HCT116 (cell line): ENCODE results near the gene RECQL5. TPM values are rescaled to one million over a fixed set of nuclear protein-coding genes. Genes with fewer than 3 reads are reported as not detected.

Source experiments
- ATAC-seq: fragments of 200-7000 bp; cut with Tn5 transposase; 2 replicates; pipeline ENCODE4 v1.9.1; 2020; ENCODE audit warnings: mild to moderate bottlenecking, moderate library complexity
- BruUV-seq: library from RNA; stranded (reverse); fragments of 400-500 nt; replicated peaks from 2 replicates; lab custom pipeline; 2021; lab: Mats Ljungman, UMichigan
- CTCF ChIA-PET: fragments of 300-600 bp; sonication (Branson Sonifier 250); formaldehyde crosslinking; loops from one replicate; lab custom pipeline; 2021; ENCODE audit warnings: antibody characterized with exemption; lab: Charles Lee
- POLR2A ChIA-PET: fragments of 300-600, 350-600 bp; sonication (Branson Sonifier 250); formaldehyde crosslinking; loops from one replicate; lab custom pipeline; 2021; ENCODE audit warnings: antibody characterized with exemption; lab: Charles Lee
- RAD21 ChIA-PET, 2 experiments: fragments of 300-600 bp; sonication (Branson Sonifier 250); formaldehyde crosslinking; loops; one replicate each; lab custom pipeline; 2023; ENCODE audit warnings: low total read pairs in 2 of 2; ENCODE audit not compliant: uncharacterized antibody in 2 of 2, unreplicated experiment in 2 of 2, low non-redundant PET in 1 of 2; lab: Charles Lee
- DNase-seq: peaks from one replicate; pipeline ENCODE4 v3.0.0-alpha.2; 2010; ENCODE audit warnings: low read depth, low spot score
- H2AFZ ChIP-seq: fragments of 200-600 bp; shearing (Covaris generic), sonication (generic); 2 replicates; pipeline ENCODE4 v1.6.1; 2017; ENCODE audit warnings: low read depth, mixed run types, mixed read lengths, antibody characterized with exemption, low read length; ENCODE audit not compliant: poor library complexity, severe bottlenecking
- H3K27ac ChIP-seq: 2 replicates; pipeline ENCODE4 v1.5.1; 2012; ENCODE audit warnings: low read depth, low read length
- H3K27me3 ChIP-seq: fragments of 200-600 bp; sonication (generic); 2 replicates; pipeline ENCODE4 v1.6.1; 2016; ENCODE audit warnings: mixed run types, low read length, mixed read lengths; ENCODE audit not compliant: insufficient read depth
- H3K36me3 ChIP-seq, 2 experiments: fragments of 200-500 bp in 1 of 2; fragments of 200-600 bp in 1 of 2; sonication (Bioruptor generic) in 1 of 2; sonication (generic) in 1 of 2; 2 replicates each; pipeline versions ENCODE4 v1.5.1 to v1.6.1; 2014 to 2016; ENCODE audit warnings: low read length in 2 of 2, inconsistent platforms in 1 of 2, mixed read lengths in 1 of 2, mixed run types in 1 of 2; ENCODE audit not compliant: insufficient read depth in 2 of 2, control insufficient read depth in 1 of 2
- H3K4me1 ChIP-seq, 2 experiments: fragments of 200-600 bp in 1 of 2; sonication (generic) in 1 of 2; 2 replicates each; pipeline versions ENCODE4 v1.5.1 to v1.6.1; 2012 to 2017; ENCODE audit warnings: low read length in 2 of 2, inconsistent platforms in 1 of 2, mild to moderate bottlenecking in 1 of 2, mixed read lengths in 1 of 2, mixed run types in 1 of 2, moderate library complexity in 1 of 2; ENCODE audit not compliant: insufficient read depth in 2 of 2, control insufficient read depth in 1 of 2
- H3K4me2 ChIP-seq: fragments of 200-600 bp; sonication (generic); 2 replicates; pipeline ENCODE4 v1.6.1; 2017; ENCODE audit warnings: mixed run types, low read length, mixed read lengths
- H3K4me3 ChIP-seq, 2 experiments: fragments of 200-600 bp in 1 of 2; sonication (generic) in 1 of 2; replicated peaks in 1 of 2; 2 replicates each; pipeline ENCODE4 v1.5.1; 2011 to 2016; ENCODE audit warnings: low read length in 2 of 2, control low read depth in 1 of 2, low read depth in 1 of 2, mild to moderate bottlenecking in 1 of 2, mixed read lengths in 1 of 2, mixed run types in 1 of 2
- H3K79me2 ChIP-seq: fragments of 200-600 bp; sonication (generic); 2 replicates; pipeline ENCODE4 v1.6.1; 2017; ENCODE audit warnings: mild to moderate bottlenecking, mixed run types, low read length, moderate library complexity, mixed read lengths; ENCODE audit not compliant: insufficient read depth
- H3K9ac ChIP-seq: fragments of 200-600 bp; sonication (generic); 2 replicates; pipeline ENCODE4 v1.6.1; 2016; ENCODE audit warnings: low read length, mixed read lengths
- H3K9me2 ChIP-seq: fragments of 200-600 bp; sonication (generic), shearing (Covaris generic); 2 replicates; pipeline ENCODE4 v1.6.1; 2017; ENCODE audit warnings: mixed run types, mild to moderate bottlenecking, moderate library complexity; ENCODE audit not compliant: insufficient read depth
- H3K9me3 ChIP-seq, 2 experiments: fragments of 200-500 bp in 1 of 2; fragments of 200-600 bp in 1 of 2; sonication (Bioruptor generic) in 1 of 2; sonication (generic) in 1 of 2; 2 replicates each; pipeline ENCODE4 v1.6.1; 2014 to 2017; ENCODE audit warnings: low read length in 2 of 2, mixed read lengths in 2 of 2, inconsistent platforms in 1 of 2, low read depth in 1 of 2, mild to moderate bottlenecking in 1 of 2, mixed run types in 1 of 2, moderate library complexity in 1 of 2; ENCODE audit not compliant: control insufficient read depth in 1 of 2, insufficient read depth in 1 of 2
- H4K20me1 ChIP-seq: fragments of 200-600 bp; sonication (generic), shearing (Covaris generic); 2 replicates; pipeline ENCODE4 v1.6.1; 2017; ENCODE audit warnings: mixed run types, mild to moderate bottlenecking, moderate library complexity; ENCODE audit not compliant: insufficient read depth
- CBX3 ChIP-seq: IDR thresholded peaks from 2 replicates; pipeline ENCODE4 v1.6.1; 2012; ENCODE audit warnings: low read depth
- CEBPB ChIP-seq: IDR thresholded peaks from 2 replicates; pipeline ENCODE4 v1.6.1; 2012; ENCODE audit warnings: low read depth
- EGR1 ChIP-seq: IDR thresholded peaks from 2 replicates; pipeline ENCODE4 v1.6.1; 2012; ENCODE audit warnings: low read depth
- ELF1 ChIP-seq: IDR thresholded peaks from 2 replicates; pipeline ENCODE4 v1.6.1; 2012; ENCODE audit warnings: low read depth, borderline replicate concordance
- EZH2 ChIP-seq: fragments of 200-600 bp; sonication (generic); IDR thresholded peaks from 2 replicates; pipeline ENCODE4 v1.6.1; 2017; ENCODE audit warnings: antibody characterized with exemption, mixed run types
- EZH2phosphoT487 ChIP-seq: fragments of 200-600 bp; IDR thresholded peaks from 2 replicates; pipeline ENCODE4 v1.6.1; 2018; ENCODE audit warnings: antibody characterized with exemption, borderline replicate concordance
- FOSL1 ChIP-seq: IDR thresholded peaks from 2 replicates; pipeline ENCODE4 v1.6.1; 2012; ENCODE audit warnings: low read depth
- JUND ChIP-seq: IDR thresholded peaks from 2 replicates; pipeline ENCODE4 v1.6.1; 2012
- POLR2AphosphoS5 ChIP-seq: IDR thresholded peaks from 2 replicates; pipeline ENCODE4 v1.6.1; 2011; ENCODE audit warnings: mild to moderate bottlenecking, low read depth, low read length, moderate library complexity
- RAD21 ChIP-seq: IDR thresholded peaks from 2 replicates; pipeline ENCODE4 v1.6.1; 2012; ENCODE audit warnings: low read depth, mild to moderate bottlenecking
- SIN3A ChIP-seq: IDR thresholded peaks from 2 replicates; pipeline ENCODE4 v1.6.1; 2012; ENCODE audit warnings: low read depth
- SP1 ChIP-seq: IDR thresholded peaks from 2 replicates; pipeline ENCODE4 v1.6.1; 2012; ENCODE audit warnings: low read depth
- TCF7L2 ChIP-seq: IDR thresholded peaks from 2 replicates; pipeline ENCODE4 v1.7.0; 2011; ENCODE audit warnings: borderline replicate concordance, inconsistent platforms; ENCODE audit not compliant: insufficient read depth, insufficient read length; ENCODE audit errors: extremely low read depth
- YY1 ChIP-seq: IDR thresholded peaks from 2 replicates; pipeline ENCODE4 v1.6.1; 2011; ENCODE audit warnings: low read length, low read depth, moderate library complexity, mild to moderate bottlenecking; ENCODE audit not compliant: insufficient replicate concordance; ENCODE audit errors: extremely low read depth
- ZFX ChIP-seq: fragments of 450-650 bp; IDR thresholded peaks from 2 replicates; pipeline ENCODE4 v1.6.1; 2017
- ZNF274 ChIP-seq: fragments of 200-500 bp; sonication (Bioruptor generic); IDR thresholded peaks from 2 replicates; pipeline ENCODE4 v1.6.1; 2014; ENCODE audit warnings: mild to moderate bottlenecking, low read depth, low read length, inconsistent platforms
- intact Hi-C: fragments of 100-400 bp; cut with micrococcal nuclease; formaldehyde crosslinking; loops from 2 replicates; pipeline ENCODE4 v1.10.0; 2022
- total RNA-seq: library from RNA; stranded (reverse); gene quantifications from one replicate; pipeline ENCODE4 v1.2.1, GENCODE V29; 2021; ENCODE audit not compliant: unreplicated experiment
- TF ChIP-seq, protein P1 (sequence below), 3 experiments: fragments of 200-600 bp in 1 of 3; sonication (generic) in 1 of 3; IDR thresholded peaks in 2 of 3; conservative IDR thresholded peaks in 1 of 3; 2 replicates each; pipeline ENCODE4 v1.5.1; 2012 to 2017; ENCODE audit warnings: low read depth in 2 of 3, low read length in 2 of 3, antibody characterized with exemption in 1 of 3, borderline replicate concordance in 1 of 3, control low read depth in 1 of 3, mild to moderate bottlenecking in 1 of 3, mixed read lengths in 1 of 3, mixed run types in 1 of 3, moderate library complexity in 1 of 3; ENCODE audit not compliant: insufficient read depth in 1 of 3
- TF ChIP-seq, protein P2 (sequence below): IDR thresholded peaks from 2 replicates; pipeline ENCODE4 v1.6.1; 2012
- TF ChIP-seq, protein P3 (sequence below): IDR thresholded peaks from 2 replicates; pipeline ENCODE4 v1.6.1; 2012; ENCODE audit warnings: low read depth
- TF ChIP-seq, protein P4 (sequence below): IDR thresholded peaks from 2 replicates; pipeline ENCODE4 v1.6.1; 2011; ENCODE audit warnings: mild to moderate bottlenecking, low read length, moderate library complexity; ENCODE audit not compliant: insufficient replicate concordance; ENCODE audit errors: extremely low read depth

The RECQL5 gene
- total RNA-seq, 1 experiment from 2014 or later, result 83.3 TPM

DNA sequence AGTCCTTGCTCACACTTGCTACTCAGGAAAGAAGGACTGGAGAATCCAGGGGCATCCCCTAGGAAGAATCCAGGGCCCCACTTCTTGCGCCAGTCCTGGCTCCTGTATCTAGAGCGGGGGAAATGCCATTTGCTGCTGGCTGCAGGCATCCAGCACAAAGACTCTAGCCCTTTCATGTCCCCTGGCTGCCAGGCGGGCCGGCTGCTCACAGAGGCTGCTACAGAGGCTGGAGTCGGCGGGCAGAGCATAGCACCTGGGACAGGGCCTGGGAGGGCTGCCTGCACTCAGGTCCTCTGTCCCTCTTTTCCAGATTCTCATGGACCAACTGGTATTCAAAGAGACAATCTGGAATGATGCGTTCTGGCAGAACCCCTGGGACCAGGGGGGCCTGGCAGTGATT is 19.9 kb downstream of the RECQL5 start:
- peaks cover 32 to 51% of the 10 kb centered on the region in 2 experiments for H3K4me1 ChIP-seq
- no peak for ATAC-seq
- BruUV-seq, result no TSS peak
- H3K36me3 ChIP-seq, result peaks cover 16 to 19% of the 10 kb centered on the region in 2 experiments; a peak in 3 of 4 replicates
- DNase-seq, result no peak
- H3K9ac ChIP-seq, result peak overlapping the region; percentile 72
- peak overlapping the region; percentile 91; the same call in 1 of the 2 replicates for H3K4me2 ChIP-seq
- POLR2A ChIA-PET, result interaction anchor here (2.5 to 2.8 kb wide), 2 partner anchors 14 to 133 kb away, joined by 13 to 17 read pairs; partner anchors contain the start of gene SMIM5
- RAD21 ChIA-PET, result no interaction called here
- H3K79me2 ChIP-seq, result no peaks in the 10 kb centered on the region
- no peak overlapping the region for H2AFZ ChIP-seq
- H3K27me3 ChIP-seq, result no peaks in the 10 kb centered on the region
- no peak overlapping the region; the same call in 1 of the 2 replicates for H3K27ac ChIP-seq
- CTCF ChIA-PET, result interaction anchor here (0.7 to 3.6 kb wide), 4 partner anchors 7 to 103 kb away, joined by 3 to 80 read pairs (median 15); partner anchors contain the start of gene SMIM5
- H3K9me3 ChIP-seq, result no peaks in the 10 kb centered on the region
- H4K20me1 ChIP-seq, result no peaks in the 10 kb centered on the region
- intact Hi-C loops, result no loop called here
- no peak overlapping the region for H3K4me3 ChIP-seq
- no peak for TF ChIP-seq EZH2phosphoT487
- TF ChIP-seq, protein P1, sequence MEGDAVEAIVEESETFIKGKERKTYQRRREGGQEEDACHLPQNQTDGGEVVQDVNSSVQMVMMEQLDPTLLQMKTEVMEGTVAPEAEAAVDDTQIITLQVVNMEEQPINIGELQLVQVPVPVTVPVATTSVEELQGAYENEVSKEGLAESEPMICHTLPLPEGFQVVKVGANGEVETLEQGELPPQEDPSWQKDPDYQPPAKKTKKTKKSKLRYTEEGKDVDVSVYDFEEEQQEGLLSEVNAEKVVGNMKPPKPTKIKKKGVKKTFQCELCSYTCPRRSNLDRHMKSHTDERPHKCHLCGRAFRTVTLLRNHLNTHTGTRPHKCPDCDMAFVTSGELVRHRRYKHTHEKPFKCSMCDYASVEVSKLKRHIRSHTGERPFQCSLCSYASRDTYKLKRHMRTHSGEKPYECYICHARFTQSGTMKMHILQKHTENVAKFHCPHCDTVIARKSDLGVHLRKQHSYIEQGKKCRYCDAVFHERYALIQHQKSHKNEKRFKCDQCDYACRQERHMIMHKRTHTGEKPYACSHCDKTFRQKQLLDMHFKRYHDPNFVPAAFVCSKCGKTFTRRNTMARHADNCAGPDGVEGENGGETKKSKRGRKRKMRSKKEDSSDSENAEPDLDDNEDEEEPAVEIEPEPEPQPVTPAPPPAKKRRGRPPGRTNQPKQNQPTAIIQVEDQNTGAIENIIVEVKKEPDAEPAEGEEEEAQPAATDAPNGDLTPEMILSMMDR (IDR thresholded peaks at IDR 0.05 in 2 of 3, conservative IDR thresholded peaks at IDR 0.05 in 1 of 3; ENCODE audit: borderline replicate concordance in 1 of 3, insufficient read depth in 1 of 3, low read depth in 2 of 3, low read length in 2 of 3), result no peak
- no peak for TF ChIP-seq EZH2
- no peak for TF ChIP-seq YY1
- no peak for TF ChIP-seq ZNF274
- TF ChIP-seq CEBPB, result no peak
- TF ChIP-seq, protein P2, sequence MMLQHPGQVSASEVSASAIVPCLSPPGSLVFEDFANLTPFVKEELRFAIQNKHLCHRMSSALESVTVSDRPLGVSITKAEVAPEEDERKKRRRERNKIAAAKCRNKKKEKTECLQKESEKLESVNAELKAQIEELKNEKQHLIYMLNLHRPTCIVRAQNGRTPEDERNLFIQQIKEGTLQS, result no peak
- TF ChIP-seq SP1, result no peak
- no peak for TF ChIP-seq TCF7L2
- no peak for TF ChIP-seq POLR2AphosphoS5
- no peak for TF ChIP-seq ELF1
- TF ChIP-seq EGR1, result no peak
- TF ChIP-seq RAD21, result no peak
- TF ChIP-seq, protein P3, sequence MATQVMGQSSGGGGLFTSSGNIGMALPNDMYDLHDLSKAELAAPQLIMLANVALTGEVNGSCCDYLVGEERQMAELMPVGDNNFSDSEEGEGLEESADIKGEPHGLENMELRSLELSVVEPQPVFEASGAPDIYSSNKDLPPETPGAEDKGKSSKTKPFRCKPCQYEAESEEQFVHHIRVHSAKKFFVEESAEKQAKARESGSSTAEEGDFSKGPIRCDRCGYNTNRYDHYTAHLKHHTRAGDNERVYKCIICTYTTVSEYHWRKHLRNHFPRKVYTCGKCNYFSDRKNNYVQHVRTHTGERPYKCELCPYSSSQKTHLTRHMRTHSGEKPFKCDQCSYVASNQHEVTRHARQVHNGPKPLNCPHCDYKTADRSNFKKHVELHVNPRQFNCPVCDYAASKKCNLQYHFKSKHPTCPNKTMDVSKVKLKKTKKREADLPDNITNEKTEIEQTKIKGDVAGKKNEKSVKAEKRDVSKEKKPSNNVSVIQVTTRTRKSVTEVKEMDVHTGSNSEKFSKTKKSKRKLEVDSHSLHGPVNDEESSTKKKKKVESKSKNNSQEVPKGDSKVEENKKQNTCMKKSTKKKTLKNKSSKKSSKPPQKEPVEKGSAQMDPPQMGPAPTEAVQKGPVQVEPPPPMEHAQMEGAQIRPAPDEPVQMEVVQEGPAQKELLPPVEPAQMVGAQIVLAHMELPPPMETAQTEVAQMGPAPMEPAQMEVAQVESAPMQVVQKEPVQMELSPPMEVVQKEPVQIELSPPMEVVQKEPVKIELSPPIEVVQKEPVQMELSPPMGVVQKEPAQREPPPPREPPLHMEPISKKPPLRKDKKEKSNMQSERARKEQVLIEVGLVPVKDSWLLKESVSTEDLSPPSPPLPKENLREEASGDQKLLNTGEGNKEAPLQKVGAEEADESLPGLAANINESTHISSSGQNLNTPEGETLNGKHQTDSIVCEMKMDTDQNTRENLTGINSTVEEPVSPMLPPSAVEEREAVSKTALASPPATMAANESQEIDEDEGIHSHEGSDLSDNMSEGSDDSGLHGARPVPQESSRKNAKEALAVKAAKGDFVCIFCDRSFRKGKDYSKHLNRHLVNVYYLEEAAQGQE, result no peak
- no peak for TF ChIP-seq ZFX
- no peak for TF ChIP-seq JUND
- TF ChIP-seq CBX3, result no peak
- no peak for TF ChIP-seq SIN3A
- TF ChIP-seq FOSL1, result no peak
- TF ChIP-seq, protein P4, sequence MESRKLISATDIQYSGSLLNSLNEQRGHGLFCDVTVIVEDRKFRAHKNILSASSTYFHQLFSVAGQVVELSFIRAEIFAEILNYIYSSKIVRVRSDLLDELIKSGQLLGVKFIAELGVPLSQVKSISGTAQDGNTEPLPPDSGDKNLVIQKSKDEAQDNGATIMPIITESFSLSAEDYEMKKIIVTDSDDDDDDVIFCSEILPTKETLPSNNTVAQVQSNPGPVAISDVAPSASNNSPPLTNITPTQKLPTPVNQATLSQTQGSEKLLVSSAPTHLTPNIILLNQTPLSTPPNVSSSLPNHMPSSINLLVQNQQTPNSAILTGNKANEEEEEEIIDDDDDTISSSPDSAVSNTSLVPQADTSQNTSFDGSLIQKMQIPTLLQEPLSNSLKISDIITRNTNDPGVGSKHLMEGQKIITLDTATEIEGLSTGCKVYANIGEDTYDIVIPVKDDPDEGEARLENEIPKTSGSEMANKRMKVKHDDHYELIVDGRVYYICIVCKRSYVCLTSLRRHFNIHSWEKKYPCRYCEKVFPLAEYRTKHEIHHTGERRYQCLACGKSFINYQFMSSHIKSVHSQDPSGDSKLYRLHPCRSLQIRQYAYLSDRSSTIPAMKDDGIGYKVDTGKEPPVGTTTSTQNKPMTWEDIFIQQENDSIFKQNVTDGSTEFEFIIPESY, result no peak
- H3K9me2 ChIP-seq, result no peaks in the 10 kb centered on the region
